Tongue (tissue), 2 donors: ENCODE measurements around the gene SYNM. TPM values are rescaled to one million over a fixed set of nuclear protein-coding genes. Genes with fewer than 3 reads are reported as not detected.

Source experiments
- DNase-seq: peaks from one replicate; pipeline ENCODE4 v3.0.0-alpha.2; 2015
- total RNA-seq: library from RNA; depleted of rRNA; stranded (reverse); fragments of >200 nt; gene quantifications from one replicate; pipeline ENCODE4 v1.2.3, GENCODE V29; 2014

Gene SYNM
- total RNA-seq, 1 donor from 2014 or later = 225 TPM

DNA sequence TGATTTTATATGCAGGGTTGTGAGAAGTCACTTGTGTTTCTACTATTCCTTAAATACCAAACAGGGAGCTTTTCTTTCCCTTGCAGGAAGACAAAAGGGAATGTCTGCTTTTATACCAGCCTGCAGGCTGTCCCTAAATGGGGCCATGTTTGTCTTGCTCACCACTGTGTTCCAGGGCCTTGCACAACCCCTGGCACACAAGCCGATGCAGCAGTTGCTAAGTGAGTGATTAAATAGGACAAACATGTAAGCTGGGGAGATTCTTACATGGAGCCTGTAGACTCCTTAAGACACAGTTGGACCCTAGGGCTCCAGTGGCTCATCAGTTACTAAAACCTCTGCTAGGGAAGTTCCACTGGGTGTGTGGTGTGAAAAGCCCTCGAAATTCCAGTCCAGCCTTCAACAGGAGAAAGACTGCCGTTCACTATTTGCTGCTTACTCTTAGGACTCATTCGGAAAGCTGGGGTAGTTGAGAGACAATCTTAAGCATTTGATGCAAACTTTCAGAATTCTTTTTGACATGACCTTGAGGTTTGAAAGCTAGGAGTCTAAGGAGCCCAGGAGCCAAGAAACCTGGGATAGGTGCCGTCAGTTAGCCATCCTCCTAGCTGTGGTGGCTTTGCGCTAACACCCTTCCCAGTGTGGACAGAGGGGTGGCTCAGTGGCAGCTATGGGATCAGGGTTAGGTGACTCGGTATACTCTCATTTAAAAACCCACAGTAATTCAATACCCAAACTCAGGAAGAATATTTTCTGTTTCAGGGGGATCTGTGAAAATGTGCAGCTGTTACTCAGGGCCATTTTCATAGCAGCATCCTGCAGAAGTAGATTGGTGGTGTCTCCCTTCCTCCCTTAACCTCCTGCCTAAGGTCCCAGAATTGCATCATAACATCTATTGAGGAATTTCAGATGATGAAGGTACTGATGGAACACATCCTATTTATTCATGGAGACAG lies 39.1 kb downstream of the SYNM start:
- no peak for DNase-seq

DNA sequence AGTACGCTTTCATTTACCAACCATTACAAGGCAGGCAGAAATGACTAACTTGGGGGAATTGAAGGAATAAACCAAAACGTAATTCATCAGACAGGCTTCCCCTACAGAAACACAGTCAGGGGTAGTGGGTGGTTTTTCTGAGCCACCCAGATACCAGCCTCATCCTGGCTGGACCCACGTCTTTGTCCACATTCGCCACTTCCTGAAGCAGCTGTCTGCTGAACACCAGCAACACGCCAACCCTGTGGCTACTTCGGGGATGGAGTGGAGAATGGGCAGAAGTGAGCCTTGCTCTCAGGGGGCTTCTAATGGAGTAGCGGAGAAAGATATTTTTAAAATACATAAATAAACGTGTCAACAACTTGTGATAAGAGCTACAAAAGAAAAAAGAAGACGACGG lies 40.1 kb downstream of the SYNM start:
- DNase-seq = no peak

DNA sequence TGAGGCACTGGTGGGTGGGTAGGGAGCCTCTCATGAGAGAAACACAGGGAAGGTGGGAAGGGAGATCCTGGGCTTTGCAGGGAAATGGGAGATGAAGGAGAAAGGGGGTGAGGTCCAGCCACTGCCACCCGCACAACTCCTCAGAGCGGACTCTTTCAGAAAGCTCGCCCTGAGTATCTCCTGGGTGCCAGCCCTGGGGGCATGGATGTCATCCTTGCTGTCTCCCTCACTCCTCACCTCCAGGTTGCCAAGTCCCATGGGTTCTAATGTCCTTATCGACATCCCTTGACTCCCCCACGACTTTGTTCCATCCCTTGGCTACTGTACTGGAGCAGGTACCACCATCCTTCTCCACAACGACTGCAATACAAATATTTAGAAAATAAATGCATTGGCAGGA lies 40.9 kb downstream of the SYNM start:
- DNase-seq = no peak

DNA sequence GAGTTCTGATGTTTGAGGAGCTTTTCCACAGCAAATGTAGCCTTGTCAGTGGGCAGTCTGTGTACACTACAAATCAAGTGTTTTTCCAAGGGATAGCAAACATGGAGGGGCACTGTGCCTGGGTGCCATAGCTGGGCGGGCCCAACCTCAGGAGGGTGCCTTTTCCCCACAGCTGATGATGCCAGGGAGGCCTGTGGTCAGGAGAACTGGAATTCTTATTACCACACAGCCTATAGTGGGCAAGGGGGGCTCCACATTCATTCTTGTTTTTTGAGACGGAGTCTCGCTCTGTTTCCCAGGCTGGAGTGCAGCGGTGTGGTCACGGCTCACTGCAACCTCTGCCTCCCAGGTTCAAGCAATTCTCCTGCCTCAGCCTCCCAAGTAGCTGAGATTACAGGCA lies 41.8 kb downstream of the SYNM start:
- DNase-seq = no peak

DNA sequence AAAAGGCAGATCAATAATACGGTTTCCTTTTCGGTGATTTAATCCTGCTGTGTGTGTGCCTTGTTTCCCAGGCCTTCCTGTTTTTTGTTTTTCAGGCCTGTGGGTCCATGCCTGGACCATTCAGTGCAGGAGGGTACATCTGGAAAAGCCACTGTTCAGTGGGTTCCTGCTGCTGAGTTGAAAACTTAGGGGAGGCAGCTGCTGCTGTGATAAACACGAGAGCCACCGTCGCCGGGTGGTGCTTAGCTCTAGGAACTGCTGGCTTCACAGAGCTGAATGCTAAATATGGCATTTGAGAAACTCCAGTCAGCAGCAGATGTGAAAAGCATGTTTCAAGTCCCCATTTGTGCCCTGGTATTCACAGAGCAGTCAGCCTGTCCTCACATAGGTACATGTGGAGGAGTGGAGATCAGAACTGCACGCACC lies 44.0 kb downstream of the SYNM start:
- DNase-seq = peak; percentile 57

DNA sequence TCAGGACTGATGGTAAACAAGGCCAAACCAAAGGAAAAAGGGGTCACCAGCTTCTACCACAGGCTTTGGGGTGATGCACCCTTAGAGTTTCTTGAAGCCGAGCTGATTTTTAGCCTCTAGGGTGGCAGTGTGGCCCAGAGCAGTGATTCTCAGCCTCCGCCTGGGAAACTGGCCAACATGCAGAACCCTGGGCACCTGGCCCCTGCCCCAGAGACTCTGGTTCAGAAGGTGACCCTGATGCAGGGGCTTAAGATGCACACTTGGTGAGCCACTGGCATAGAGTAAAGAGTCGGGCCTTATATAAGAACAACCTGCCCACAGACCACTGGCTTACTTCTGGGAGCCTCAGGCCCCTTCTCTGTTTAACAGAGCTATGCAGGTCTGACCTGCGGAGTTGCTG lies 44.5 kb downstream of the SYNM start:
- DNase-seq = no peak

DNA sequence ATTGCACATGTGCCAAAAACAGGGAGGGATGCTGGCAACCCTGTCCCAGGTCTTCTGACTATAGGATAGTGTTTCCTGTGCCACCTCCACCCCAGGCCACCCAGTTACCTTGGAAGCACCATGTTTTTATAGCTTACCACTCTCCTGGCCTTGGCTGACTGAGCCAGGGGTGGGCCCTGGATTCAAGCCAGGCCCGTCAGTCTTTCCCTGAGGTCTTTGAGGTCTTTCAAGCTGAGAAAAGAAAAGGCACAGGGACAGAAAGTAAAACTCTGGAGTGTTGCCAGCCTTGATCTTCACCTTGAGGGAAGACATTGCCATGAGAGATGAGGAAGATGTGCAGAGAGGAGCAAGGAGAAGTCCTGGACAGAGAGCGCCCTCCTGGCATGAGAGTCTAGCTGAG lies 46.3 kb downstream of the SYNM start:
- no peak for DNase-seq

DNA sequence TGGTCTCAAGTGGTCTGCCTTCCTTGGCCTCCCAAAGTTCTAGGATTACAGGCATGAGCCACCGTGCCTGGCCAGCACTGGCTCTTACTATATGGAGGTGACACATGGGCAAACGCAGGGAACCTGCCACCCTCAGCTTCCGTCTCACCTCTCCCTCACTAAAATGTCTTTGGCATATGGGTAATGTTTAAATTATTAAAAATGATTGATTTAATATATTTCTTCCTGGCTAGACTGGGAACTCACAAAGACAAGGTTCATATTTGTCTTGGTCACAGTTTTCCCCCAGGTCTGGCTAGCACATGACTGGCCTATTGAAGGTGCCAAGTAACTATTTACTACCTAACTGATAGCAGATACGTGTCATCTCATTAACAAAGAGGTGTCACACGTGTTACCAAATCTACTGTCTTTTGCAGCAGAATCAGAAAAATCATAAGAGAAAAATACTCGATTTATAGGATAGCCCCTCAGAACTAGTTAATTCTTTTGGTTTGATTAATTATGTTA lies 48.2 kb downstream of the SYNM start:
- no peak for DNase-seq

DNA sequence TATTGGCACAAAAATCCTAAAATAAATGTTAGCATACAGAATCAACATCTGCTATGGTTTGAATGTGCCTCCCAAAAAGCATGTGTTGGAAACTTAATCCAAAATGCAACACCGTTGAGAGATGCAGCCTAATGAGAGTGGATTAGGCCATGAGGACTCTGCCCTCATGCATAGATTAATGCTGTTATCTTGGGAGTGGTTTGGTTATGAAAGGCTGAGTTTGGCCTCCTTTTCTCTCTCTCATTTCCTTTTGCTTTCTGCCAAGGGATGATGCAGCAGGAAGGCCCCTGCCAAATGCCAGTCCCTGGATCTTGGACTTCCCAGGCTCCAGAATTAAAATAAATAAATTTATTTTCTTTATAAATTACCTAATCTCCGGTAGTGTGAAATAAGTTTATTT lies 49.4 kb downstream of the SYNM start:
- no peak for DNase-seq

DNA sequence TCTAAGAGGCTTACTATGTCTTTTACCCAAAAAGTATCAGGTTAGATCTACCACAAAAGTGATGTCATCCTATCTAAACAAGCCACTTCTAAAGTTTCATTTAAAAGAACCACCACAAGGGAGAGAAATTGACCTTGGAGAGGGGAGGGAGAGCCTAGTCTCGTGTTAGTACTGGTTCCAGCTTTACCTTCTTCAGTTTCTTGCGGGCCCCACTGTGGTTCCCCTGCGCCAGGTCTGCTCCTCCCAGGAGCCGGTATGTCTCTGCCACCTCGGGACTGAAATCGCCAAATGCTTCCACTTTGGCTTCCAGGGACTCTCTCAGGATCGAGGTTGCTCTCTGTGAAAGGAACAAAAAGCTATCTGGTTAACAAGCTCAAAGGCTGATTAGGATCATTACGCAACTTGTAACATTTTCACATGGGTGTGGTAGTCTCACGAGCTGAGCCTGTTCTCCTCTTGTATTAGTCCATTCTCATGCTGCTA lies 51.1 kb downstream of the SYNM start:
- DNase-seq = no peak

DNA sequence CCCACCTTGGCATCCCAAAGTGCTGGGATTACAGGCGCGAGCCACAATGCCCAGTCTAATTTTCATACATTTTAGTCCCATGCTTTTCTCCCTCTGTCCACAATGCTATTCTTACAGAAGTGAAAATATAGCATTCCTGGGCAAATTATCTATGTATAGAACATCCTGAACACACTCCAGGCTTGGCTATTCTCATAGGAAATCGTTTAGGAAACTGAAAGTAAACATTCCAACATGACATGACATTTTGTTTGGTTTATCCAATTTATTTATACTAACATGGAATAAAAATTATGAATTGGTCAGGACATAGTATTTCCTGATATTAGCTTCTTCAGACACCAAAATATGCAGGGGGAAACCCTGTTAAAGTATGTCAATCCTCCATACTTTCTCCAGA lies 52.6 kb downstream of the SYNM start:
- DNase-seq = no peak

DNA sequence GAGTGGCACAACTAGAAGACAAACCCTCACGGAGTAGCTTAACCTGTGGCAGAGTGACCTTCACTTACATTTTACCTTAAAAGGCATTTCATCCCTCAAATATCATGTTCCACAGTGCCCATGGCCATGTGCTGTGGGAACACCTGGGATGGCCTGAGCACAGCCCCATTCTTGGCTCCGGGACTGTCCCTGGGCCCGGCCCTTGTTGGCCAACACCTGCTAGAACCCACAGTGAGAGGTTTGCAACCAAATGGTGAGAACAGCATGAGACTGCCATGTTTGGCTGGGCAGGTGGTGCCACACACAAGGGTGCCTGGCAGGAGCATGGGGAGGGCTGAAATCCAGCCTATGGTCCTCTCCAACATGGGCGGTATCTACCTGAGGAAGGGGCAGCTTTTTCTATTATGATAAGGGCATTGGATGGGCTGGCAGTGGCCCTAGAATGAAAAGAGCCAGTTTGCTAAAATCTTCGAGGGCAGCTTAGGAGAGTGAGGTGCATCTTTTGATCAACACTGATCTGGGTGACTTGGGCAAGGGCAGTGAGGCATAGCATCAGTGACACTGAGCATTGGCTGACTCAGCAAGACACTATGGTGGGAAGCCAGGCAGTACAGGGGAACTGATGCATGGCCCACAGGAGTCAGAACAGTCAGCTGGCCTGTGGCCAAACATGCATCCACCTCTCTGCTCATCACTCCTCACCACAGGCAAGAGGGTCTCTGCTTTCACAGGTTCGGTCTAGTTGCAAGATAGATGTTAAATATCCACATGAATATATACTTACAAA lies 53.9 kb downstream of the SYNM start:
- no peak for DNase-seq

DNA sequence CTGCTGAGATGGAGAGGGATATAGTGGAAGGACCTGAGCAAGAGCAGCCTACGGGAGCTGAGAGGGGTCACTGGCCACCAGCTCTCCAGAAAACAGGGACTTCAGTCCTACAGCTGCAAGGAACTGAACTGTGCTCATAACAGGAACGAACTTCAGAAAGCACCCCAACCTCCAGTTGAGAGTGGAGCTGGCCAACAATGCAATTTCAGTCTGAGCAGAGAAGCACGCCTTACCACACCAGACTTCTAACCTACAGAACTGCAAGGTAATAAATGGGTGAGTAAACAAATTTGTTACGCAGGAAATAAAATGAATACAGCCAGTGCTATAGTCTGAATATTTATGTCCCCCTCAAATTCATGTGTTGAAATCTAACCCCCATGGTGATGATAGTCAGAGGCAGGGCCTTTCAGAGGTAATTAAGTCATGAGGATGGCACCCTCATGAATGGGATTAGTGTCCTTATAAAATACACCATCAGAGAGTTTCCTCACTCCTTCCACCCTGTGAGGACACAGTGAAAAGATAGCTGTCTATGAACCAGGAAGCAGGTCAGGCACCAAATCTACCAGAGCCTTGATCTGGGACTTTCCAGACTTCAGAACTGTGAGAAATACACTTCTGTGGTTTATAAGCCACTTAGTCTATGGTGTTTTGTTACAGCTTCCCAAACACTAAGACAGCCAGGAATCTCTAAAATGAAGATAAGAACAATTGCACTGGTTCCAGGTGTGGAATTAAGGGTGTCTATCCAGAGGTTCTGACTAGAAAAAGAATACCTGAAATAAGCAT lies 58.6 kb downstream of the SYNM start:
- no peak for DNase-seq

DNA sequence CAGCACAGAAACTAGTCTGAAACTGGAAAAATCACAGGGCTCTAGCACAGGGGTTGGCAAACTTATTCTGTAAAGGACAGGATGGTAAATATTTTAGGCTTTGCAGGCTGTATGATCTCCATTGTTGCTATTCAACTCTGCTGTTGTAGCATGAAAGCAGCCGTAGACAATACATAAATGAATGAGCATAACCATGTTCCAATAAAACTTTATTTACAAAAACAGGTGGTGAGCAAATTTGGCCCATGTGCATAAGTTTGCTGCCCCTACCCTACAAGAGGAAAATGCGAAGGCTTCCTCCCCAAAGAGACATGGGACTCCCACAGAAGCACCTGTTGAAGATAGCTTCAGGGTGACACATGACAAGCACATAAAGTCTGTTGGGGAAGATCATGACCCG lies 59.2 kb downstream of the SYNM start:
- no peak for DNase-seq

DNA sequence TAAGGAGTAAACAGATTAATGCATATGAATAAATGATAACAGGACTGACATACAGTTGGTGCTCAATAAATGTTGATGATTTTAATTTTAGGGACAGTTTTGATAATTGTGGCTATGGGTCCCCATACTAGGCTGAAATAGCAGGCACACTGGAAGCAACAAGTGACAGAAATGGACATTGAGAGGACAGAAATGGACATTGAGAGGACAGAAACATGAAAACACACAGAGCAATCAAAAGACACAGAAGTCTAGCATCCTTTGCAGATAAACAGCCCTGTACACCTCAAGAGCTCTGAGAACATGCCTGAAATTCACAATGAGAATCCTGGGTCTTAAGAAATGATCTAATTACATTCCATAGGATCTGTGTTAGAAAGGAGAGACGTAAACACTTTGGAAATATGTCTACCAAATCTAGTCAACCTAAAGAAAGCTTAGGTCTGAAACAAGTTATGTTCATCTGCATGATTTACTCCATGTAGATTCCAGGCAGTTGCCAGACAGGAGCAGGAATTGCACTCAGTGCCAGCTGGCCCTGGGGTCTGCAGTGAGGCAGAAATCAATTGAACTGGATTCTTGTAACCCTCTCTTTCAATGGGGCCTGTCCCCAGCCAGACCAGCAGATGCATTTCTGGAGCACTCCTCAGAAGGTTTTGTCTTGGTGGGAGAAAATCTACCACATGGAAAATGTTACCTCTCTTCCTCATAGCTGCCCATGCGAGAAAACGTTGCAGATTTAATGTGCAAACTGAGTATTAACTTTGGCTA lies 60.3 kb downstream of the SYNM start:
- DNase-seq = no peak

DNA sequence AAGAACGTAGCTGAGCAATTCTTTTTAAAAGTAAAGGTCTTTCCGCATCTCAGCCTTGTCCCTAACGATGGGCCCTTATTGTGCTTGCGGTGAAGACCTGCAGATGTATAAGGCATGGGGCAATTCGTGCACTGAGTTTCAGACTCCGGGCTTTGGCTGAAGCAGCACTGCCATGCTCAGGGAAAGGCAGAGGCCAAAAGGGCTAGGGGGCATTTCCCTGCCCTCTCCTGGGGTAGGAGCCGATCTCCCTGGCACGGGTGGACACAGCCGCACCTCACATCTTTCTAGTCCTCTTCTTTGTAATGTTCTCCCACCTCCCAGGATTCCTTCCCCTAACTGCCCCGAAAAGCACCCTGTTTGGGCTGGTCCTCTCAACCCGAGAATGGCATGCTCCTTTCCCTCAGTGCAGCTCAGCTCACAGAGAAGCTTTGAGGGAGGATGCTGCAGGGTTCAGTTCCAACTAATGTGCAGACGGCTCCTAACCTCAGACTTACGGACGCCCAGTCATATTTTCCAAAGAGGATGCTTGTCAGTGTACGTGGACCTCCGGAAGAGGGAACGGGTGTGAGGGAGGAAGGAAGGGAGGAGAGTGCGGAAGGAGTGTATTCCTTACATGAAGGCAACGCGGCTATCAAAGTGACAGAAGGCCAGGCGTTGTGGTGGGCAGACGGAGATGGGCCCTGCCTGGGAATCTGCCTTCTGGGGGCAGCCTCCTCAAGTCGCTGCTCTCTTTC lies 61.2 kb downstream of the SYNM start:
- no peak for DNase-seq

DNA sequence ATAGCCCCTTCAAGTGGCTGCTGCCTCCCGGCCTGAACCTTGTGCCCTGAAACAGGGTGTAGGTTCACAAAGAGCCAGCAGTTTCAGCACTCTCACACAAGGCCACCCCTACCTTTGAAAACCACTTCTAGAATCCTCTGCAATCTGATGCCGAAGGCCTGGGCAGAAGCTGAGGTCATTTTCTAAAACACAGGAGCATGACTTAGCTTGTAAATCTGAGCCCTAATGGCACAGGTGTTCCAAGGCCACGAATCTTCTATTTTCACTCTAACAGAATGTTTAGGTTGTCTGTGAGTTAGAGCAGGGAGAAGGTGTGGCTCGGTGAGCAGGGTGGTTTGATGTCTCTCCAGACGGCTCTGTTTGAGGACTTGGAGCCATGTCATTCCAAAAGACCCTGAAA lies 62.3 kb downstream of the SYNM start:
- peak; percentile 47 for DNase-seq

DNA sequence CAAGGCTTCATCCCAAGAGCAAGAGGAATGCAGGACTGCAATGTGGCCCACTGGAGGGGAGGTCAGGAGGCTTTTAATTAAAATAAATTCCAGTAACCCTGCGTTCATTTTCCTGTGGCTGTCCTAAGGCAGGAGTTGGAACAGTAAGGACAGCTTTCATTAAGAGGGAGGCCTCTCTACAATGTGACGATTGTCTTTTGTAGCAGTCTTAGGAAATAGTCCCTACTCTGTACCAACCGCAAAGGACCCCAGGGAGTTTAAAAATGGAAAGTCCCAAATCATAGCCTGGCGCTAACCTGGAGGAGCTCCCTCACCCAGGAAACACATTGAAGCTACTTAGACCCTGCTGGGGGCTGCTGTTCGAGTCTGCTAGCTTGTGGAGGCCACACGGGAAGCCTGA lies 62.8 kb downstream of the SYNM start:
- no peak for DNase-seq

DNA sequence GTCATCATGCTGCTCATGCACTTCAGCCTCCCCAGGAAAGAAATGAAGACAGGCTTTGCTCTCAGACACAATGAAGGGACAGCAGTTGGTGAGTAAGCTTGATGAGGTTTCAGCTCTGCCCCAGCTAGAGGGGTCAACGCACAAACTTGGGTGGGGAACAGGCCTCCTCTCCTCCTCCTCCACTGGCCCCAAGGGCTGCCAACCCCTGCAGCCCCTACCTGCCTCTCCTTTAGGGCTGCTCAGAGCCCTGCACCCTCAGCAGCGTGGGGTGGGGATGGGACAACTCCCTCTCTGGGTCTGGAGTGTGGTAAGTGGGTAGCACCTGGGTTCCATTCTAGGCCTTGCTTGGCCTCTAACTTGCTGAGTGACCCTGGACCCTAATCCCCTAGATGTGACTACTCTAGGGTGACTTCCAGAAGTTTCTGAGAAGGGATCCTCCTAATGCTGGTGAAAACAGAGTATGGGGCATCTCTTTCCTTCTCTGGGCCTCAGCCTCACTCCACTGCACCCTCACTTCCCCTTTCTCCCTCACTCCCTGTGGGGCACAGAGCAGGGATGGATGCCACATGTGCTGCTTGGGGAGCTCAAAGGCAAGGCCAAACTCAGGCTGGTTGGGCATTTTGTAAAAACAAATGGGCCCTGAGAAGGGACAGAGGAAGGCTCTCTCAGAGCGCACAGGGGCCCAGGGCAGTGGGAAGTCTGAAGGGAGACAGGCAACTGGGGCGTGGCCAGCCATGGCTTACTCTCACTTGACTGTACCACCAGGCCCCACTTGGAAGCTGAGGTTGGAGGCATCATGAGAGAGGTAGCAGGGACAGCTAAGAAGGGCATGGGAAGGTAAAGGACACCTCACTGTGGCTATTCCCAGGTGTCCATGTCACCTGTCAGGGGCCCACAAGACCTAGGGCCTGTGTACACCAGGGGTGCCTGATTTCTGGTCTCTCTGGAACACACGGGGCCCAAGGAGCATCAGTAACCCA lies 64.0 kb downstream of the SYNM start:
- DNase-seq = no peak
